ENCODE measurements around the gene MKLN1. TPM values are rescaled to one million over a fixed set of nuclear protein-coding genes. Genes with fewer than 3 reads are reported as not detected.

The MKLN1 gene
- total RNA-seq, 3 donors from 2014 or later (not counting 1 experiment from before 2014, with no cell fraction given), result 59.1 to 79.6 (median 65.0) TPM

DNA sequence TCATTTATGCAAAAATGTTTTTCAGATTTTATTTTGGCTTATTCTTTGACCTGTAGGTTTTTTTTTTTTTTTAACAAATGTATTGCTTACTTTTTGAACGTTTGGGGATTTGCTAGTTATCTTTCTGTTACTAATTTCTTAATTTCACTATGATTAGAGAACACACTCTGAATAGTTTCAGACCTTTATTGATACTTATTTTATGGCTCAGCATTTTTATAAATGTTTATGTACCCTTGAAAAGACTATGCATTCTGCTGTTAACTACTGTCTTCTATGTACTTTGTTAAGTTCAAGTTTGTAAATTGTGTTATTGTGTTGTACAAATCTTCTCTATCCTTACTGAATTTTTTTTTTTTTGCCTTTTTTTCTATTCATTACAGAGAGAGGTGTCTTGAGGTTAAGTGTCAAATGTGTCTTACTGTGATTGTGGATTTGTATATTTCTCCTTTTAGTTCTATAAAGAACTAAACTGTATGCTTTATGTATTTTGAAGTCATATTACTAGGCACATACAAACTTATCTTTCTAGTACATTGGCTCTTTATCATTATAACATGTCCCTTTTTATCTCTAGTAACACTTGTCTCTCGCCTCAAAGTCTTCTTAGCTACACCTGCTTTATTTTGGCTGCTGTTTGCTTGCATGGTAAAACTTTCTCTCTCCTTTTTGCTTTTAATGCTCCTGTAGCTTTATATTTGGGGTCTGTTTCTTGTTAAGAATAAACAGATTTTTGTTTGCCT is 8.1 kb downstream of the MKLN1 start:
- DNase-seq (no peak), ATAC-seq (no peak)
- Histone ChIP-seq H3K4me3 (ENCODE audit: low read length) (no peak overlapping the region), H3K9me3 (ENCODE audit: control insufficient read depth, insufficient read depth, low read length) (peaks cover 3% of the 10 kb centered on the region), H3K27ac (ENCODE audit: low read length) (no peak overlapping the region), H3K27me3 (ENCODE audit: control insufficient read depth, insufficient read depth, low read length) (no peaks in the 10 kb centered on the region), H3K4me1 (ENCODE audit: control insufficient read depth, insufficient read depth, low read length) (no peaks in the 10 kb centered on the region), H3K36me3 (ENCODE audit: control insufficient read depth, insufficient read depth, low read length) (no peaks in the 10 kb centered on the region)
- Mint-ChIP-seq H3K36me3 (peaks cover 12% of the 10 kb centered on the region), H3K4me1 (peaks cover 57 to 58% of the 10 kb centered on the region in 2 donors), H3K27me3 (ENCODE audit: low read depth in 2 of 2) (no peaks in the 10 kb centered on the region), H3K9me3 (peaks cover 7 to 10% of the 10 kb centered on the region in 2 donors), H3K27ac (peak overlapping the region in 1 of 2 donors; percentile 50), H3K4me3 (peak overlapping the region; percentile 14)
- intact Hi-C loops (cut with micrococcal nuclease), result no loop called here
- WGBS (ENCODE audit: insufficient coverage), result 88% methylated on average over 1 of the region's 2 CpGs
- TF ChIP-seq, protein P1, sequence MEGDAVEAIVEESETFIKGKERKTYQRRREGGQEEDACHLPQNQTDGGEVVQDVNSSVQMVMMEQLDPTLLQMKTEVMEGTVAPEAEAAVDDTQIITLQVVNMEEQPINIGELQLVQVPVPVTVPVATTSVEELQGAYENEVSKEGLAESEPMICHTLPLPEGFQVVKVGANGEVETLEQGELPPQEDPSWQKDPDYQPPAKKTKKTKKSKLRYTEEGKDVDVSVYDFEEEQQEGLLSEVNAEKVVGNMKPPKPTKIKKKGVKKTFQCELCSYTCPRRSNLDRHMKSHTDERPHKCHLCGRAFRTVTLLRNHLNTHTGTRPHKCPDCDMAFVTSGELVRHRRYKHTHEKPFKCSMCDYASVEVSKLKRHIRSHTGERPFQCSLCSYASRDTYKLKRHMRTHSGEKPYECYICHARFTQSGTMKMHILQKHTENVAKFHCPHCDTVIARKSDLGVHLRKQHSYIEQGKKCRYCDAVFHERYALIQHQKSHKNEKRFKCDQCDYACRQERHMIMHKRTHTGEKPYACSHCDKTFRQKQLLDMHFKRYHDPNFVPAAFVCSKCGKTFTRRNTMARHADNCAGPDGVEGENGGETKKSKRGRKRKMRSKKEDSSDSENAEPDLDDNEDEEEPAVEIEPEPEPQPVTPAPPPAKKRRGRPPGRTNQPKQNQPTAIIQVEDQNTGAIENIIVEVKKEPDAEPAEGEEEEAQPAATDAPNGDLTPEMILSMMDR (IDR thresholded peaks at IDR 0.05), result no peak

DNA sequence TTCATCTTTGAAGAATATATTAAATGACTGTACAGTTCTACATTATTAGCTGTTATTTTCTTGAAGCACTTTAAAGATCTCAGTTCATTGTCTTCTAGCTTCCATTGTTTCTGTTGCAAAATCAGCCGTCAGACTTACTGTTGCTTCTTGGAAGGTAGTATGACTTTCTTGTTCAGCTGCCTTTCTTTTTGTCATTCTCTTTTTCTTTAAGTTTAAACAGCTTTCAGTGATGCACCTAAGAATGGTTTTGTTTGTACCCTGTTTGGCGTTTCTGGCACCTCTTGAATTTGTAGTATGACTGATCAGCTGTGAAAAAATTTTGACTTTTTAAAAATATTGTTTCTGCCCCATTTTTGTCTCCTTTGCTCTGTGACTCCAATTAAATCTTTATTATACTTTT is 9.3 kb downstream of the MKLN1 start:
- Mint-ChIP-seq H3K9me3 (peaks cover 7 to 10% of the 10 kb centered on the region in 2 donors), H3K4me3 (no peak overlapping the region), H3K27ac (peak overlapping the region in 1 of 2 donors; percentile 36), H3K36me3 (peaks cover 12% of the 10 kb centered on the region), H3K4me1 (peaks cover 60% of the 10 kb centered on the region in 2 donors), H3K27me3 (ENCODE audit: low read depth in 2 of 2) (no peaks in the 10 kb centered on the region)
- Histone ChIP-seq H3K4me1 (ENCODE audit: control insufficient read depth, insufficient read depth, low read length) (no peaks in the 10 kb centered on the region), H3K27ac (ENCODE audit: low read length) (no peak overlapping the region), H3K27me3 (ENCODE audit: control insufficient read depth, insufficient read depth, low read length) (no peaks in the 10 kb centered on the region), H3K36me3 (ENCODE audit: control insufficient read depth, insufficient read depth, low read length) (no peaks in the 10 kb centered on the region), H3K4me3 (ENCODE audit: low read length) (no peak overlapping the region), H3K9me3 (ENCODE audit: control insufficient read depth, insufficient read depth, low read length) (peaks cover 3% of the 10 kb centered on the region)
- intact Hi-C loops (cut with micrococcal nuclease), result no loop called here
- ATAC-seq, result no peak
- TF ChIP-seq, protein P1 (IDR thresholded peaks at IDR 0.05), result no peak
- peak in 1 of 2 donors; percentile 20 for DNase-seq
- 100% methylated on average over 2 of the region's 2 CpGs for WGBS (ENCODE audit: insufficient coverage)

DNA sequence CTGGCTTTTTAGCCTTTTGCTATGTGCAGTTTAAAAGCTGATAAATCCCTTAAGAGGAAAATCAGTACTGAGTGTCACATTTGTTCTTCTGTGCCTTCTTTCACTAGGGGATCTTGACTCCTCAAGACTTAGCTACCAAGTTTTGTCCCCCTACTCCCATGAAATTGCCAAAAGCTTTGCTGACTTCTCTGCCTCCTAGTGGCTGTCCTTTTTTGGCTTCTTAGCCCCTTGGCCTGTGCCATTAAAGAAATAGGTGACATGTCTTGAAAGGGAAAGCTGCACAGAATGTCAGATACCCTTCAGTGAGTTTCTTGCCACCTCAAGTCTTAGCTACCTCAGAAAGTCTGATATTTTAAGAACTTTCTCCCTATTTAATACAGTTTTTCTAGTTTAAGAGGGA is 10.5 kb downstream of the MKLN1 start:
- Histone ChIP-seq H3K4me1 (ENCODE audit: control insufficient read depth, insufficient read depth, low read length) (no peaks in the 10 kb centered on the region), H3K27me3 (ENCODE audit: control insufficient read depth, insufficient read depth, low read length) (no peaks in the 10 kb centered on the region), H3K4me3 (ENCODE audit: low read length) (no peak overlapping the region), H3K9me3 (ENCODE audit: control insufficient read depth, insufficient read depth, low read length) (peaks cover 3% of the 10 kb centered on the region), H3K27ac (ENCODE audit: low read length) (no peak overlapping the region), H3K36me3 (ENCODE audit: control insufficient read depth, insufficient read depth, low read length) (no peaks in the 10 kb centered on the region)
- Mint-ChIP-seq H3K27me3 (ENCODE audit: low read depth in 2 of 2) (no peaks in the 10 kb centered on the region), H3K36me3 (peaks cover 12% of the 10 kb centered on the region), H3K4me3 (no peak overlapping the region), H3K9me3 (peaks cover 7 to 10% of the 10 kb centered on the region in 2 donors), H3K27ac (no peak overlapping the region), H3K4me1 (peaks cover 69% of the 10 kb centered on the region in 2 donors)
- intact Hi-C loops (cut with micrococcal nuclease), result no loop called here
- DNase-seq, result peak in 1 of 2 donors; percentile 17
- ATAC-seq, result peak in 1 of 3 donors; percentile 42
- TF ChIP-seq, protein P1 (IDR thresholded peaks at IDR 0.05), result no peak
